ENCODE measurements around the gene RFESD. TPM values are rescaled to one million over a fixed set of nuclear protein-coding genes. Genes with fewer than 3 reads are reported as not detected.

RFESD gene
- total RNA-seq, 1 experiment from 2014 or later = 2.2 TPM

GRCh38 chr5:95671826-95672225, 25.2 kb downstream of the RFESD start:
- in situ Hi-C loops (cut with HindIII; ENCODE audit: low pct_unique_long_range_greater_than_20kb, low sequenced_read_pairs) = no loop called here
- TF ChIP-seq CTCF (IDR thresholded peaks at IDR 0.05) (no peak), TCF7L2 (IDR thresholded peaks at IDR 0.05; ENCODE audit: low read depth, low read length) (no peak), POLR2AphosphoS5 (IDR thresholded peaks at IDR 0.05; ENCODE audit: low read depth, low read length) (no peak)
- intact Hi-C loops (cut with micrococcal nuclease; ENCODE audit: unreplicated experiment) = no loop called here
- H3K9me3 ChIP-seq (ENCODE audit: control insufficient read depth, insufficient read depth, low read depth, low read length) = no peaks in the 10 kb centered on the region
- ChIA-PET CTCF (no interaction called here), POLR2A (no interaction called here)
- no peak for ATAC-seq
- no peaks in the 10 kb centered on the region for H3K36me3 ChIP-seq (ENCODE audit: control insufficient read depth, insufficient read depth, low read length)
- BruUV-seq (replicated peaks) = no TSS peak
- DNase-seq (ENCODE audit: low read depth, low spot score) = no peak
- no peaks in the 10 kb centered on the region for H3K4me1 ChIP-seq (ENCODE audit: control insufficient read depth, insufficient read depth, low read length)
- no peak overlapping the region for H3K27ac ChIP-seq (ENCODE audit: low read length)
- H3K27me3 ChIP-seq (ENCODE audit: control insufficient read depth, insufficient read depth, low read length) = no peaks in the 10 kb centered on the region
- H3K4me3 ChIP-seq (ENCODE audit: low read depth in 2 of 2, low read length in 2 of 2) = no peak overlapping the region

GRCh38 chr5:95672641-95673040, 26.1 kb downstream of the RFESD start:
- POLR2A ChIA-PET = no interaction called here
- Histone ChIP-seq H3K4me1 (ENCODE audit: control insufficient read depth, insufficient read depth, low read length) (no peaks in the 10 kb centered on the region), H3K27ac (ENCODE audit: low read length) (no peak overlapping the region), H3K9me3 (ENCODE audit: control insufficient read depth, insufficient read depth, low read depth, low read length) (no peaks in the 10 kb centered on the region), H3K27me3 (ENCODE audit: control insufficient read depth, insufficient read depth, low read length) (no peaks in the 10 kb centered on the region), H3K4me3 (ENCODE audit: low read depth in 2 of 2, low read length in 2 of 2) (no peak overlapping the region), H3K36me3 (ENCODE audit: control insufficient read depth, insufficient read depth, low read length) (no peaks in the 10 kb centered on the region)
- DNase-seq (ENCODE audit: low read depth, low spot score) (no peak), ATAC-seq (no peak)
- CTCF ChIA-PET = no interaction called here
- intact Hi-C loops (cut with micrococcal nuclease; ENCODE audit: unreplicated experiment) = no loop called here
- BruUV-seq (replicated peaks) = no TSS peak
- TF ChIP-seq REST (IDR thresholded peaks at IDR 0.05; ENCODE audit: insufficient read depth in 1 of 2, low read depth in 2 of 2, low read length in 1 of 2) (no peak), POLR2AphosphoS5 (IDR thresholded peaks at IDR 0.05; ENCODE audit: low read depth, low read length) (no peak), CTCF (IDR thresholded peaks at IDR 0.05) (no peak), TCF7L2 (IDR thresholded peaks at IDR 0.05; ENCODE audit: low read depth, low read length) (no peak), SIN3A (IDR thresholded peaks at IDR 0.05; ENCODE audit: borderline replicate concordance, insufficient read depth, low read depth, low read length) (no peak)
- in situ Hi-C loops (cut with HindIII; ENCODE audit: low pct_unique_long_range_greater_than_20kb, low sequenced_read_pairs) = no loop called here

Measured in Panc1 (cell line).